SJSA1 (cell line): ENCODE results near the gene FAM110D. TPM values are rescaled to one million over a fixed set of nuclear protein-coding genes. Genes with fewer than 3 reads are reported as not detected.

Source experiments
- DNase-seq, 2 experiments: peaks; one replicate each; pipeline ENCODE4 v3.0.0-alpha.2; 2015 to 2020; ENCODE audit warnings: low spot score in 2 of 2, low read depth in 1 of 2
- H3K27ac ChIP-seq: fragments of 250-450 bp; sonication (Bioruptor Pico); 2 replicates; pipeline ENCODE4 v1.5.1; 2020; ENCODE audit warnings: mild to moderate bottlenecking, moderate library complexity
- H3K27me3 ChIP-seq: fragments of 250-450 bp; sonication (Bioruptor Pico); replicated peaks from 2 replicates; pipeline ENCODE4 v1.5.1; 2020; ENCODE audit warnings: mild to moderate bottlenecking, moderate library complexity
- H3K36me3 ChIP-seq: fragments of 250-450 bp; sonication (Bioruptor Pico); 2 replicates; pipeline ENCODE4 v1.5.1; 2020; ENCODE audit warnings: mild to moderate bottlenecking
- H3K4me1 ChIP-seq: fragments of 250-450 bp; sonication (Bioruptor Pico); replicated peaks from 2 replicates; pipeline ENCODE4 v1.6.1; 2021; ENCODE audit warnings: mild to moderate bottlenecking
- H3K4me3 ChIP-seq: fragments of 250-450 bp; sonication (Bioruptor Pico); 2 replicates; pipeline ENCODE4 v1.5.1; 2020; ENCODE audit warnings: mild to moderate bottlenecking
- H3K9me3 ChIP-seq: fragments of 250-450 bp; sonication (Bioruptor Pico); replicated peaks from 2 replicates; pipeline ENCODE4 v1.5.1; 2020; ENCODE audit warnings: mild to moderate bottlenecking
- total RNA-seq: library from RNA; depleted of rRNA; stranded (reverse); fragments of >200 nt; shearing (Covaris generic); gene quantifications from 2 replicates; pipeline ENCODE4 v1.2.3, GENCODE V29; 2014

The FAM110D gene
- total RNA-seq, 1 experiment from 2014 or later: not detected

DNA sequence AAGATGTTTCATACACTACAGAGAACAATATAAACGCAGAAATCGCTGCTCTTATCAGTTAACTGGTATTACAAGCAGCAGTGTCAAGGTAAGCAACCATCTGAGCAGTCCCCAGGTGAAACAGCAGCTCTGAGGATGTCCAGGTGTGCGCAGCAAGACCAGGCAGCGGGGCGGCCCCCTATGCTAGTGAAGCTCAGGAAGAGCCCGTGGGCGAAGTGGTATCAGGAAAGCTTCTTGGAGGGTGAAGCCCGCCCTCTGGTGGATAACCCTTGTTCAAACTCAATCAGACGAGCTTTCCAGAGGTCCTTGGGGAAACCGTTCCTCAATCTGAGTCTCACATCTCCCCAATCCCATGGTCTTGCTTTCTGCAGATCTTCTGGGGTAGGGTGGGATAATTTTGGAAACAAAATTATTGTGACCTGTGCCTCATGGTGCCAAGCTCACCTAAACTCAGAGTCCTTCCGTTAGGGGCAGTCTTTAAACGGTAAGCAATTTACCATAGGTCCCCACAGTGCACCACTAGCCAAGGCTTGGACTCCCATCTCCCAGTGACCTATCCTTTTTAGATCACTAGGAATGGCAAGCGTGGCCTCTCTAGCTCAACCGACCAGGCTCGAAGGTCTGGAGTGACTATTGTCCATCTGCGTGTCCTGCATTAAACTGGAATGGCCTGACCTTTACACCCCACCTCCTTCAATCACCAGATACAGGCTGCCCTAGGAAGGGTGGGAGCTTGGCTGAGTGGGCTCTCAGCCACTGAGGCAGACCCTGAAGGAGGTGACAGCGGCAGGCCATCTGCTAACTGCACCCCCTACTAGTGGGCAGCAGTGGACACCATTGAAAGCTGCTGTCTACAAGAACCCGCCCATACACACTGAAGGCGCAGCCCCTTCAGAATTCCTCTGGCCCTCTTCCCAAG, 13.6 kb upstream of the FAM110D start:
- Histone ChIP-seq H3K27ac (no peak overlapping the region), H3K4me3 (no peak overlapping the region), H3K4me1 (no peaks in the 10 kb centered on the region), H3K36me3 (no peaks in the 10 kb centered on the region), H3K9me3 (no peaks in the 10 kb centered on the region), H3K27me3 (peaks cover 11% of the 10 kb centered on the region)
- DNase-seq: peak; percentile 52 to 74

- Histone ChIP-seq H3K4me3 (no peak overlapping the region), H3K4me1 (no peaks in the 10 kb centered on the region), H3K27ac (no peak overlapping the region), H3K36me3 (no peaks in the 10 kb centered on the region), H3K27me3 (peaks cover 16% of the 10 kb centered on the region), H3K9me3 (no peaks in the 10 kb centered on the region)
- peak in 1 of 2 experiments; percentile 23 for DNase-seq
These were observed 13.0 kb upstream of the FAM110D start for GRCh38 chr1:26145960-26146294.

- no peaks in the 10 kb centered on the region for H3K4me1 ChIP-seq
- no peak overlapping the region for H3K4me3 ChIP-seq
- H3K27me3 ChIP-seq: peaks cover 26% of the 10 kb centered on the region
- no peak for DNase-seq
- no peak overlapping the region for H3K27ac ChIP-seq
- H3K36me3 ChIP-seq: no peaks in the 10 kb centered on the region
- H3K9me3 ChIP-seq: no peaks in the 10 kb centered on the region
These were observed 10.0 kb upstream of the FAM110D start for GRCh38 chr1:26148887-26149286.

GRCh38 chr1:26153966-26154532, 4.8 kb upstream of the FAM110D start:
- Histone ChIP-seq H3K9me3 (no peaks in the 10 kb centered on the region), H3K36me3 (no peaks in the 10 kb centered on the region), H3K27ac (no peak overlapping the region), H3K4me1 (peaks cover 8% of the 10 kb centered on the region), H3K4me3 (no peak overlapping the region), H3K27me3 (peaks cover 19% of the 10 kb centered on the region)
- DNase-seq: no peak

GRCh38 chr1:26154750-26155149, 4.1 kb upstream of the FAM110D start:
- Histone ChIP-seq H3K4me1 (peaks cover 8% of the 10 kb centered on the region), H3K9me3 (no peaks in the 10 kb centered on the region), H3K36me3 (no peaks in the 10 kb centered on the region), H3K27me3 (peaks cover 18% of the 10 kb centered on the region), H3K27ac (no peak overlapping the region), H3K4me3 (no peak overlapping the region)
- no peak for DNase-seq

GRCh38 chr1:26155370-26156284, 3.3 kb upstream of the FAM110D start:
- no peak overlapping the region for H3K27ac ChIP-seq
- no peaks in the 10 kb centered on the region for H3K36me3 ChIP-seq
- H3K9me3 ChIP-seq: no peaks in the 10 kb centered on the region
- H3K4me1 ChIP-seq: peaks cover 8% of the 10 kb centered on the region
- DNase-seq: no peak
- H3K4me3 ChIP-seq: no peak overlapping the region
- peaks cover 12% of the 10 kb centered on the region for H3K27me3 ChIP-seq

- H3K36me3 ChIP-seq: no peaks in the 10 kb centered on the region
- H3K27me3 ChIP-seq: peaks cover 11% of the 10 kb centered on the region; the same call in 1 of the 2 replicates
- no peak overlapping the region for H3K27ac ChIP-seq
- no peak for DNase-seq
- no peak overlapping the region for H3K4me3 ChIP-seq
- no peaks in the 10 kb centered on the region for H3K9me3 ChIP-seq
- H3K4me1 ChIP-seq: peaks cover 12% of the 10 kb centered on the region
These were observed 2.4 kb upstream of the FAM110D start for GRCh38 chr1:26156285-26157038.

- DNase-seq: no peak
- Histone ChIP-seq H3K4me1 (peaks cover 21% of the 10 kb centered on the region), H3K27ac (no peak overlapping the region), H3K36me3 (no peaks in the 10 kb centered on the region), H3K27me3 (peaks cover 12% of the 10 kb centered on the region; the same call in 1 of the 2 replicates), H3K4me3 (no peak overlapping the region), H3K9me3 (no peaks in the 10 kb centered on the region; the same call in 1 of the 2 replicates)
These were observed 490 bp upstream of the FAM110D start for GRCh38 chr1:26158271-26158907.

- H3K36me3 ChIP-seq: no peaks in the 10 kb centered on the region
- H3K4me3 ChIP-seq: no peak overlapping the region
- H3K27me3 ChIP-seq: peaks cover 19% of the 10 kb centered on the region
- H3K9me3 ChIP-seq: peaks cover 2% of the 10 kb centered on the region; the same call in 1 of the 2 replicates
- DNase-seq: no peak
- H3K4me1 ChIP-seq: peaks cover 32% of the 10 kb centered on the region
- H3K27ac ChIP-seq: no peak overlapping the region
These were observed 812 bp downstream of the FAM110D start for GRCh38 chr1:26159743-26160039.

- peaks cover 19% of the 10 kb centered on the region for H3K27me3 ChIP-seq
- H3K4me1 ChIP-seq: peaks cover 35% of the 10 kb centered on the region
- no peaks in the 10 kb centered on the region for H3K36me3 ChIP-seq
- peaks cover 2% of the 10 kb centered on the region; the same call in 1 of the 2 replicates for H3K9me3 ChIP-seq
- no peak overlapping the region for H3K4me3 ChIP-seq
- H3K27ac ChIP-seq: no peak overlapping the region
- no peak for DNase-seq
These were observed 1.9 kb downstream of the FAM110D start for GRCh38 chr1:26160527-26161414.

DNA sequence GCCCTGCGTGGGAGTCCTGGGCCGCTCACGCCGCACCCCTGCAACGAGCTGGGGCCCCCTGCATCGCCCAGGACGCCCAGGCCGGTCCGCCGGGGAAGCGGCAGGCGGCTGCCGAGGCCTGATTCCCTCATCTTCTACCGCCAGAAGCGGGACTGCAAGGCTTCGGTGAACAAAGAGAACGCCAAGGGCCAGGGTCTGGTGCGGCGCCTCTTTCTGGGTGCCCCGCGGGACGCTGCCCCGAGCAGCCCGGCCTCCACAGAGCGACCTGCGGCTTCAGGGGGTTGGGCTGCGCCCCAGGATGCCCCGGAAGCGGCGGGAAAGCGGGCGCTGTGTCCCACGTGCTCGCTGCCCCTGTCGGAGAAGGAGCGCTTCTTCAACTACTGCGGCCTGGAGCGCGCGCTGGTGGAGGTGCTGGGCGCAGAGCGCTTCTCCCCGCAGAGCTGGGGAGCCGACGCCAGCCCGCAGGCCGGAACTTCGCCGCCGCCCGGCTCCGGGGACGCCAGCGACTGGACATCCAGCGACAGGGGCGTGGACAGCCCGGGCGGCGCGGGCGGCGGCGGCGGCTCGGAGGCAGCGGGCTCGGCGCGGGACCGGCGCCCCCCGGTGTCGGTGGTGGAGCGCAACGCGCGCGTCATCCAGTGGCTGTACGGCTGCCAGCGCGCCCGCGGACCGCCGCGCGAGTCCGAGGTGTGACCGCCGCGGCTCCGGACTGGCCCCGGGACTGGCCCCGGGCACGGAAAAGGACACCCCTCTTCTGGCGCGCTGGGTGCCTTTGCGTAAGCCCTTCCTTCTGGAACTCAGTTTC, 2.7 kb downstream of the FAM110D start:
- Histone ChIP-seq H3K27me3 (peaks cover 19% of the 10 kb centered on the region), H3K9me3 (peaks cover 2% of the 10 kb centered on the region; the same call in 1 of the 2 replicates), H3K4me1 (peaks cover 34% of the 10 kb centered on the region), H3K27ac (no peak overlapping the region), H3K36me3 (no peaks in the 10 kb centered on the region), H3K4me3 (peak overlapping the region; percentile 35)
- DNase-seq: peak; percentile 57 to 58
